Left lung (tissue), 10 donors: ENCODE results near the gene TRHDE. TPM values are rescaled to one million over a fixed set of nuclear protein-coding genes. Genes with fewer than 3 reads are reported as not detected.

Source experiments
- ATAC-seq: fragments of 200-7000 bp; cut with Tn5 transposase; one replicate; pipeline ENCODE4 v1.9.1; 2020; ENCODE audit warnings: moderate library complexity
- DNase-seq, 4 donors: peaks; one replicate each; pipeline ENCODE4 v3.0.0-alpha.2; 2013 to 2020
- H3K27ac ChIP-seq, 2 donors: fragments of 200-600 bp; sonication (generic) in 1 of 2; one replicate each; pipeline versions ENCODE4 v1.5.0 to v1.8.0; 2020 to 2021
- H3K27me3 ChIP-seq, 2 donors: fragments of 200-600 bp; sonication (generic) in 1 of 2; one replicate each; pipeline versions ENCODE4 v1.5.0 to v1.8.0; 2020 to 2021
- H3K36me3 ChIP-seq, 2 donors: fragments of 200-600 bp; sonication (generic) in 1 of 2; one replicate each; pipeline versions ENCODE4 v1.5.0 to v1.8.0; 2020 to 2021
- H3K4me1 ChIP-seq, 2 donors: fragments of 200-600 bp; one replicate each; pipeline ENCODE4 v1.8.0; 2021
- H3K4me3 ChIP-seq, 2 donors: fragments of 200-600 bp; sonication (generic) in 1 of 2; one replicate each; pipeline versions ENCODE4 v1.5.0 to v1.8.0; 2020 to 2021; ENCODE audit warnings: mild to moderate bottlenecking in 1 of 2
- H3K9me3 ChIP-seq, 2 donors: fragments of 200-600 bp; sonication (generic) in 1 of 2; one replicate each; pipeline versions ENCODE4 v1.5.0 to v1.8.0; 2020 to 2021
- intact Hi-C, 2 donors: fragments of 100-400 bp; cut with DNase I; formaldehyde crosslinking; loops; one replicate each; pipeline versions ENCODE4 v1.11.2 to v1.14.2; 2022
- polyA plus RNA-seq, 6 donors: library from polyadenylated mRNA; unstranded; fragments of 120-200 nt; gene quantifications; one replicate each; pipeline ENCODE4 v1.2.1, GENCODE V29; 2013; ENCODE audit not compliant: insufficient read length in 6 of 6
- total RNA-seq, 2 donors: library from RNA; stranded (reverse); fragmentation: NEBNext Ultra II Directional; extraction: Animal tissue kit (Norgen Biotek cat#: 25700); gene quantifications; one replicate each; pipeline ENCODE4 v1.2.1, GENCODE V29; 2021
- TF ChIP-seq, protein P1 (sequence below), 2 donors: fragments of 200-600 bp; sonication (generic) in 1 of 2; IDR thresholded peaks; one replicate each; pipeline versions ENCODE4 v1.5.0 to v1.8.0; 2021; ENCODE audit warnings: antibody characterized with exemption in 2 of 2
- donor health status: DM: no; HTN: yes; CAD: no.
- donor health status: DM: no; HTN: no; CAD: no.

Gene TRHDE
- total and polyA plus RNA-seq, 8 donors = 0.87 to 4.3 (median 2.8) TPM

DNA sequence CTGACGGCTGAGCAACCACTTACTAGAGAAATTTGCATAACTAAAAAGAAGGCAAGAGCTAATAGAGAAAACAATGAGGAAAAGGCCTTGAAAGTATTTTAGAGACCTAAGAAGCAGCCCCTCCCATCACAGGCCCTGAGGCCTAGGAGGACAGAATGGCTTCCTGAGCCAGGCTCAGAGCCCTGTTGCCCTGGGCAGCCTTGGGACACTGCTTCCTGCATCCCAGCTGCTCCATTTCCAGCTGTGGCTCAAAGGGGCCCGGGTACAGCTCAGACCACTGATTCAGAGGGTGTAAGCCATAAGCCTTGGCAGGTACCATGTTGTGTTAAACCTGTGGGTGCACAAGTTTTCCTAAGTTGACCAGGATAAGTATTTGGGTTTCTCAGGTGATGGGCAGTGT is 181.4 kb downstream of the TRHDE start:
- Histone ChIP-seq H3K27ac (no peak overlapping the region), H3K36me3 (no peaks in the 10 kb centered on the region), H3K9me3 (no peaks in the 10 kb centered on the region), H3K4me1 (no peaks in the 10 kb centered on the region), H3K4me3 (no peak overlapping the region), H3K27me3 (no peaks in the 10 kb centered on the region)
- no peak for ATAC-seq
- DNase-seq = no peak
- TF ChIP-seq, protein P1, sequence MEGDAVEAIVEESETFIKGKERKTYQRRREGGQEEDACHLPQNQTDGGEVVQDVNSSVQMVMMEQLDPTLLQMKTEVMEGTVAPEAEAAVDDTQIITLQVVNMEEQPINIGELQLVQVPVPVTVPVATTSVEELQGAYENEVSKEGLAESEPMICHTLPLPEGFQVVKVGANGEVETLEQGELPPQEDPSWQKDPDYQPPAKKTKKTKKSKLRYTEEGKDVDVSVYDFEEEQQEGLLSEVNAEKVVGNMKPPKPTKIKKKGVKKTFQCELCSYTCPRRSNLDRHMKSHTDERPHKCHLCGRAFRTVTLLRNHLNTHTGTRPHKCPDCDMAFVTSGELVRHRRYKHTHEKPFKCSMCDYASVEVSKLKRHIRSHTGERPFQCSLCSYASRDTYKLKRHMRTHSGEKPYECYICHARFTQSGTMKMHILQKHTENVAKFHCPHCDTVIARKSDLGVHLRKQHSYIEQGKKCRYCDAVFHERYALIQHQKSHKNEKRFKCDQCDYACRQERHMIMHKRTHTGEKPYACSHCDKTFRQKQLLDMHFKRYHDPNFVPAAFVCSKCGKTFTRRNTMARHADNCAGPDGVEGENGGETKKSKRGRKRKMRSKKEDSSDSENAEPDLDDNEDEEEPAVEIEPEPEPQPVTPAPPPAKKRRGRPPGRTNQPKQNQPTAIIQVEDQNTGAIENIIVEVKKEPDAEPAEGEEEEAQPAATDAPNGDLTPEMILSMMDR (IDR thresholded peaks at IDR 0.05) = no peak
- intact Hi-C loops = no loop called here

DNA sequence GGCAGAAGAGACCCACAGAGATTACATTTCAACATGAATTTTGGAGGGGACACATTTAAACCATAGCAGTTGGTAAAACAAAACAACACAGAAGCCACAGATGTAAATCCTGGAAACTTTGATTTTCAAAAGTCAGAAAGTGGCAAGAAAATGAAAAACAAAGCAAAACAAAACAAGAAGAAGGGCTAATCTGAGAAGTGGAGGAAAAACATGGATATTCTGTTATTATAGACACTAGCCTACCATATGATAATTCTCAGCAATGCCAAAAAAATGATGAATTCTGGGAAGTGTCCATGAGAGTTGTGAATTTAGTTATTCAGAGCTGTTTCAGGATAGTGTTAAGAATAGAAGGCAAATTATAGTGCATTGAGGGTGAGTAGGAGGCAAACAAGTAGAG is 192.3 kb downstream of the TRHDE start:
- no peak for DNase-seq
- H3K4me1 ChIP-seq = no peaks in the 10 kb centered on the region
- ATAC-seq = no peak

DNA sequence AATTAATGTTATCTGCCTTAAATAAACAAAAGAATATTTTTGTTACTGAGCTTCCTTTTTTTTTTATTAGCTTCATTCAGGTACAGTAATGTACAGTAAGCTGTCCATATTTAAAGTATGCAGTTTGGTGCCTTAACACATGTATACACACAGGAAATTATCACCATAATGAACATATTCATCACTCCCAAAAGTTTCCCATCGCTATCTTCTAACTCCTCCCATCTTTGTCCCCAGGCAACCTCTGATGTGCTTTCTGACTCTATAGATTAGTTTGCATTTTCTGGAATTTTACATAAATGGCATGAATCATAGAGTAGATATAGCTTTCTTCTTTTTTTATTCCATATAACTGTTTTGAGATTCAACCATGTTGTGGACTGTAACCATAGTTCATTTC is 193.0 kb downstream of the TRHDE start:
- H3K4me3 ChIP-seq = no peak overlapping the region
- intact Hi-C loops = no loop called here
- H3K27ac ChIP-seq = no peak overlapping the region
- TF ChIP-seq, protein P1 (IDR thresholded peaks at IDR 0.05) = no peak
- H3K27me3 ChIP-seq = no peaks in the 10 kb centered on the region
- H3K36me3 ChIP-seq = no peaks in the 10 kb centered on the region
- H3K9me3 ChIP-seq = no peaks in the 10 kb centered on the region
- DNase-seq (no peak), ATAC-seq (no peak)
- no peaks in the 10 kb centered on the region for H3K4me1 ChIP-seq

More for the DNA sequence above, 192.3 kb downstream of the TRHDE start:
- Histone ChIP-seq H3K9me3 (no peaks in the 10 kb centered on the region), H3K27me3 (no peaks in the 10 kb centered on the region), H3K27ac (no peak overlapping the region), H3K4me3 (no peak overlapping the region), H3K36me3 (no peaks in the 10 kb centered on the region)
- TF ChIP-seq, protein P1 (IDR thresholded peaks at IDR 0.05) = no peak
- intact Hi-C loops = no loop called here

DNA sequence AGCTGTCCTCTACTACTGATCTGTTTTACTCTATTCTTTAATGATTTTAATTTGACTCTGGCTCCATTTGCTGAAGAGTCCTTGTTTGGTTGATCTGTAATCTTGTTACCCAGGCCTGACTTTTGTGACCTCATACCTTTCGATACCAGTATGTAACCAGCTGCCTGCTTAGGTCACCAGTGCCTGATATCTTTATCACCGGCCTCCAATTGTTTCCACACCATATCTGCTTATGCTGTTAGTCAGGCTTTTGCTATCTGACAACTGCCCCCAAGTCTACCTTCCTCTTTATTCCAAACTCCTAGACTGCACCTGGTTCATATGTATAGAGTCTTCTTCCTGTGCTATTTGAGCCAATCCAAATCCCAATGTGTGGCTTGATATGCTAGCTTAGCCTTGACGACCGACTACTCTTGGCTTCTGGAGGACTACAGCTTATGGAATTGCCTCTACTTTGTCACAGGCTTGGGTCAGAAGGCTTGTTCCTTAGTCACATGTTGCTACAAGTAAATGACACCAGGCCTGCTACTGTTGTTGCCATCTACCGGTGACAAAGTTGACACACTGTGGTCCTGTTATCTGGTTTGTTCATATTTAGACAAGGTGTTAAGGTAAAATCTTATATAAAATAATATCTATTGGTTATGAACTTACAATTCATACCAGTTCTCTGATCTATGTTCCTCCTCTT is 193.9 kb downstream of the TRHDE start:
- no peaks in the 10 kb centered on the region for H3K36me3 ChIP-seq
- no peaks in the 10 kb centered on the region for H3K4me1 ChIP-seq
- H3K4me3 ChIP-seq = no peak overlapping the region
- no peaks in the 10 kb centered on the region for H3K9me3 ChIP-seq
- DNase-seq (no peak), ATAC-seq (no peak)
- H3K27me3 ChIP-seq = no peaks in the 10 kb centered on the region
- no peak overlapping the region for H3K27ac ChIP-seq
- TF ChIP-seq, protein P1 (IDR thresholded peaks at IDR 0.05) = no peak
- intact Hi-C loops = no loop called here

DNA sequence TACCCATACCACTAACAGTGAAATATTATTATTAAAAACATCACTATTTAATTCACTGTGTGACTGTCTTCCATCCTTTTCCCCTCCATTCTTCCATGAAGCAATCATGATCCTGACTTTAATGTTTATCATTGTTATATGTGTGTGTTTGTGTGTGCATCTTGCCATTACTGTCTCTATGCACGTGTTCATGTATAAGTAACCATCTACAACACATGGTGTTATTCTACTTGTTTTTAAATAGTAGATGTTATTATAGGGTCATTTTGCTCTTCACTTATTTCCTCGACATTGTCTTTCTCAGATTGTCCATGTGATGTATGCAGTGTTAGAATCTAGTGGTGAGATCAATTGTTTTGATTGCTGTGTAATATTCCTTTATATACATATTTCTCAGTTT is 195.8 kb downstream of the TRHDE start:
- Histone ChIP-seq H3K36me3 (no peaks in the 10 kb centered on the region), H3K27ac (no peak overlapping the region), H3K4me1 (no peaks in the 10 kb centered on the region), H3K4me3 (no peak overlapping the region), H3K9me3 (no peaks in the 10 kb centered on the region), H3K27me3 (no peaks in the 10 kb centered on the region)
- ATAC-seq (no peak), DNase-seq (no peak)
- TF ChIP-seq, protein P1 (IDR thresholded peaks at IDR 0.05) = no peak
- intact Hi-C loops = no loop called here
